ENCODE results near the gene PPBP. TPM values are rescaled to one million over a fixed set of nuclear protein-coding genes. Genes with fewer than 3 reads are reported as not detected.

PPBP gene
- not detected for total RNA-seq

GRCh38 chr4:73988061-73988460 is at the start of gene PPBP:
PPBP (minus strand) TSS chr4:73988190; CDS start chr4:73988103, 87 bp downstream.
- DNase-seq (ENCODE audit: low spot score) = no peak

GRCh38 chr4:74037076-74037955 is 49.3 kb upstream of the PPBP start:
- no peak for DNase-seq (ENCODE audit: low spot score)

GRCh38 chr4:74033739-74034138 is 45.7 kb upstream of the PPBP start:
- no peak for DNase-seq (ENCODE audit: low spot score)

GRCh38 chr4:74032064-74032463 is 44.1 kb upstream of the PPBP start:
- no peak for DNase-seq (ENCODE audit: low spot score)

GRCh38 chr4:74031576-74031975 is 43.6 kb upstream of the PPBP start:
- DNase-seq (ENCODE audit: low spot score) = no peak

DNA sequence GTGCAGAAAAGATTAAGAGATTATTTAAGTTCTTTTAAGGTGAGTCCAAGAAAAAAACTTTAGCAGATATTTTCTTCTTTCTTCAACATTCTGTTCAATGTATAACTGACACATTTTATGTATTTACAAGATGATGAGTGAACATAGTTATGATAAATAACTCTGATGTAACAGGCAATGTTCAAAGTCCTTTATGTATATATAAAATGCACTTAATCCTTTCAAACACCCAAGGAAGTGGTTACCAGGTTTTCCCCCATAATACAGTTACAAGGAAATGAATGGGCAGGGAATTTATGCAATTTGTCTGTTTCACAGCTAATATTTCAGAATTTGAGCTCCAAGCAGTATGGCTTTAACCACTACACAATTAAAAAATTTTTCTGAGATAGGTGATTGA is 42.3 kb upstream of the PPBP start:
- no peak for DNase-seq (ENCODE audit: low spot score)

- no peak for DNase-seq (ENCODE audit: low spot score)
These were observed 40.5 kb upstream of the PPBP start for GRCh38 chr4:74028504-74028903.

GRCh38 chr4:74023709-74024108 is 35.7 kb upstream of the PPBP start:
- DNase-seq (ENCODE audit: low spot score) = no peak

DNA sequence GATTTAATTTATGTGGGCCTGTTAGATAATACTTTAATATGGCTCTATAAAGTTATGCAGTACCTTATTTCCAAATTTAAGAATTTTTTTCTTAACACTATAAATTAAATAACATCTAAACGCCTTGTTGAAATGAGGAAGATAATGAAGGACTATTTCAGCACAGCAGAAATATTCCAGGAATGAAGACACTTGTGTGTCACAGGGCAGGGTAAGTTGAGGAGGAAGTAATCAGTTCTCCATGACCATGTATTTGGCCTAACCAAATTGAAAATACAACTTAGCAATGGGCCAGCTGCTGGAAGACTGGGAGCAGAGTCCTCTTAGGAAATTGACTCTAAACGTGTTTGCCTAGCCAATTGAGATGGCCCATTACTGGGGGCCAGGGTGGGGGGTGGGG is 33.6 kb upstream of the PPBP start:
- DNase-seq (ENCODE audit: low spot score) = no peak

GRCh38 chr4:74018771-74019170 is 30.8 kb upstream of the PPBP start:
- no peak for DNase-seq (ENCODE audit: low spot score)

GRCh38 chr4:74018116-74018515 is 30.1 kb upstream of the PPBP start:
- no peak for DNase-seq (ENCODE audit: low spot score)

GRCh38 chr4:74016068-74016467 is 28.1 kb upstream of the PPBP start:
- no peak for DNase-seq (ENCODE audit: low spot score)

GRCh38 chr4:74015126-74015780 is 27.3 kb upstream of the PPBP start:
- DNase-seq (ENCODE audit: low spot score) = no peak

DNA sequence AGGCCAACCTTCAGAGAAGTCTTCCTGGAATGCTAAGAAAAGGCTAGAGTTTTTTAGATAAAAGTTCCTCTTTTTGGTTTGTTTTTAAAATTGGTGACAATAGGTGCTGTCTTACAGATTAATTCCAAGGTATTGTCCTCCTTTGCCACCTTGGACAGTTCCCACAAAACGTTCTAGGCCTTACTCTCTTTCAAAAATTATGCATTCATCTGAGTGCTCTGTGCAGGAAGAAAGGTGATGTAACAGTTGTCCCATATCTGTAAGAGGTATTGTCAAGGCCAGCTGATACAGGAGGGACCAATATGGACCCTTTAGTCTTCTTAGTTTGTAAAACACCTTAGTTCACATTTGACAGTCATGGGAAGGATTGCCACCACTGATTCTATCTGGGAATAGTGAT is 26.3 kb upstream of the PPBP start:
- no peak for DNase-seq (ENCODE audit: low spot score)

GRCh38 chr4:74013264-74013663 is 25.3 kb upstream of the PPBP start:
- DNase-seq (ENCODE audit: low spot score) = no peak

DNA sequence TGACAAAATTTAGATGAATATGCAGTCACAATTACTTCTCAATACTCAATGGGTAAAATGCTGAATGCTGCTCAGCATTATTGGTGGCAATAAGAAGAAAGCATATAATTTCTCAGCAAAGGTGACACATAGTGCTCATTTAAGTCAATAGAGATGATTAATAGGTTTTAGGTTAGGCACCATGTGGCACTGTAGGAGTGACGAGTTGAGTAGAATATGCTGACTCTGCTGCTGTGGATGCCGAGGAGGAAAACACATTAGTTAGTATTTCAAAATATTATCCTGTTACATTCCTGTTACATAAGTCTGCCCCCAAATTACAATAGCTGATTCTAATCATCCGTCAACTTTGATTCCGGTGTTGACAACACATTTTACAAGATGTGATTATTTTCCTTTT is 24.1 kb upstream of the PPBP start:
- no peak for DNase-seq (ENCODE audit: low spot score)

- DNase-seq (ENCODE audit: low spot score) = no peak
These were observed 21.3 kb upstream of the PPBP start for GRCh38 chr4:74009307-74009706.

DNA sequence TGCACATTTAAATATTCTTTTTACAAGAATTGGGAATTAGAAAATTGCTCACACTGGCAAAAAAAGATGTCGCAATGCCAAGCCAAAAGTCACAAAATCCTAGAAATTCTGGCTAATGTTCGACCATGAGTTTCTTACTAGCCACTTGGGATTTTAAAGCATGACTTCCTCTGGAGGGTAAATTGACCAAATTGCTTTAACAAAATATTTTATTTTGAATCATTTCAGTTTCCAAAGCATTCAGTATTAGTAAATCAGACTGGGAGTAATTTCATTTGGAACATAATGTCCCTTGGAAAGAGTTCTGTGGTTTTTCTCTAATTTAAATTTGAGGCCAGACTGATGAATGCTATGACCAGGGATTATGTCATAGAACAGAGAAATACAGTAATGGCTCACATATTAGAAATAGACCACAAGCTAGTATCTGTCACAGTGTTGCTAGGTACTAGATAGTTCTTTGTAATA is 18.1 kb upstream of the PPBP start:
- DNase-seq (ENCODE audit: low spot score) = no peak

GRCh38 chr4:74005528-74005927 is 17.5 kb upstream of the PPBP start:
- DNase-seq (ENCODE audit: low spot score) = no peak

GRCh38 chr4:74004668-74005067 is 16.7 kb upstream of the PPBP start:
- DNase-seq (ENCODE audit: low spot score) = no peak

DNA sequence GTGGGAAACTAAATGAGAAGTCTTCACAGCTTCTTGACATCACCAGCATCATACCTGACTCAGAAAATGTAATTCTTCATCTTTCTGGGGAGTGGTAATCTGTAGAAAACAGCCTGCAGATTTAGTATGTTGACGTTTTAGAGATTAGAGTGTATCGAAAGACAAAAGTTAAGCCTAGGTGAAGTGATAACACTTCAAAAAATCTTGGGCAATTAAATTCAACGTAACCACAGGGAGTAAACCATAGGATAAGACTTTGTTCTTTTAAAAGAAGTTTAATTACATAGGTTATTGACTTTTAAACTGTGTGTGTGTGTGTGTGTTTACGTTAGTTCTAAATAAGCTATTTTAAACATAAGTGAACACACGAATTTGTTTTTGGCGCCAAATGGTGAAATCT is 12.3 kb upstream of the PPBP start:
- DNase-seq (ENCODE audit: low spot score) = no peak

- no peak for DNase-seq (ENCODE audit: low spot score)
These were observed 10.3 kb upstream of the PPBP start, which contains the start of gene CXCL5 for GRCh38 chr4:73998040-73999011. CXCL5 (minus strand) TSS chr4:73998677; CDS start chr4:73998581, 96 bp downstream.
